ENCODE results near the gene POLH.

Gene POLH

DNA sequence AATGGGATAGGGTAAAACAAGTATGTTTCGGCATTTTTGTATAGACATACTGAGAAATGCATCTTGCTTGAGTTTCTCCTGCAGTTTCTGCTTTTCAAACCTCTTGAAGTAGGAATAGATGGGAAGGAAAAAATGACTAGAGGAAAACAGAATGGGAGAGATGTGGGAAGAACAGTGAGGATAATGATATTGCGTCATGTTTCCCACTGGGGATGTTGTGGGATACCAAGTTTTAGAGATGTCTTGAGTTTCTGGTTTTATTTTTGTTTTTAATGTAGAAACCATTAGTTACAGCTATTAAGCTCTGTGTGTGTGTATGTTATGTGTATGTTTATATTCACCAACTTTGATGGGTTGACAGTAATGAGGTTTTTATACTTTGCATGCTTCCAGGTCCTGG lies 24.6 kb downstream of the POLH start:
- Histone ChIP-seq H3K36me3 (ENCODE audit: control insufficient read depth in 1 of 2, insufficient read depth in 2 of 2, low read length in 2 of 2) (peaks cover 22 to 40% of the 10 kb centered on the region in 2 donors), H3K9ac (ENCODE audit: low read depth in 1 of 2, low read length in 2 of 2) (no peak overlapping the region), H3K4me1 (ENCODE audit: control insufficient read depth in 1 of 2, insufficient read depth in 2 of 2, low read length in 2 of 2) (no peaks in the 10 kb centered on the region)

DNA sequence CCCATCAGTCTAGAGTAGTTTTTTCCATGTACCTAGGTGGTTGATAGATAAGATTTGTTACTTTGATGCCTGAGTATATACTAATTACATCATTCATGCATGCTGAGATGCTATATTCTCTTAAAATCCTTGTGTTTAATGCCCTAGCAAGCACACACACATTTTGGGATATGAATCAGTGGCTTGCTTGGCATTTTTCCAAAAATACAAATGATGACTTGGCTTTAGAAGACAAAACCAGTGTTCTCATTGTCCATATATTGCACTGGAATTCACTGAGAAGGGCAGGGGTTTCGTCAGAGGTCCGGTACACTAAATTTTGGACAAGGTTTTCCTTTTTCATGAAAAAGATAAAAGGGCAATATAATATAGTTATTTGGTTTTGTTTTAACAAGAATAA lies 28.2 kb downstream of the POLH start:
- no peak overlapping the region for H3K9ac ChIP-seq (ENCODE audit: low read depth in 1 of 2, low read length in 2 of 2)
- H3K36me3 ChIP-seq (ENCODE audit: control insufficient read depth in 1 of 2, insufficient read depth in 2 of 2, low read length in 2 of 2) = peaks cover 23 to 41% of the 10 kb centered on the region in 2 donors
- H3K4me1 ChIP-seq (ENCODE audit: control insufficient read depth in 1 of 2, insufficient read depth in 2 of 2, low read length in 2 of 2) = no peaks in the 10 kb centered on the region
- no peaks in the 10 kb centered on the region for H3K9me3 ChIP-seq (ENCODE audit: control insufficient read depth in 1 of 2, low read length in 2 of 2)
- no peak overlapping the region for H3K4me3 ChIP-seq (ENCODE audit: low read depth in 1 of 2, low read length in 2 of 2)
- no peak overlapping the region for H3K27ac ChIP-seq (ENCODE audit: low read depth, low read length)
- no peaks in the 10 kb centered on the region for H3K27me3 ChIP-seq (ENCODE audit: control insufficient read depth in 1 of 2, insufficient read depth in 2 of 2, low read length in 2 of 2)

More for the DNA sequence above, 24.6 kb downstream of the POLH start:
- Histone ChIP-seq H3K9me3 (ENCODE audit: control insufficient read depth in 1 of 2, low read length in 2 of 2) (no peaks in the 10 kb centered on the region), H3K4me3 (ENCODE audit: low read depth in 1 of 2, low read length in 2 of 2) (no peak overlapping the region), H3K27ac (ENCODE audit: low read depth, low read length) (no peak overlapping the region), H3K27me3 (ENCODE audit: control insufficient read depth in 1 of 2, insufficient read depth in 2 of 2, low read length in 2 of 2) (no peaks in the 10 kb centered on the region)

DNA sequence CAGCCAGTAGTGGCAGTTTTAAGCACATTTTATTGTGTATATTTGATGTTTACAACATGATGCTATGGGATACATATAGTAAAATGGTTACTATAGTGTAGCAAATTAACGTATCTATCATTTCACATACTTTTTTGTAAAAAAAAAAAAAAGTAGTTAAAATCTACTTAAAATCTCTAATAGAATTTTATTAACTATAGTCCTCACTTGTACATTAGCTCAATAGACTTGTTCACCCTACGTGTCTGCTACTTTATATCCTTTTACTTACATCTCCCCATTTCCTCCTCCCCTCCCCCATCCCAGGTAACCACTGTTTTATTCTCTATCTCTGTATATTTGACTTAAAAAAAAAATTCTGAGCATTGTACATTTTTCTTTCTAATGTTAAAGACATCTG lies 30.0 kb downstream of the POLH start:
- peaks cover 25 to 50% of the 10 kb centered on the region in 2 donors for H3K36me3 ChIP-seq (ENCODE audit: control insufficient read depth in 1 of 2, insufficient read depth in 2 of 2, low read length in 2 of 2)
- no peak overlapping the region for H3K4me3 ChIP-seq (ENCODE audit: low read depth in 1 of 2, low read length in 2 of 2)
- no peaks in the 10 kb centered on the region for H3K27me3 ChIP-seq (ENCODE audit: control insufficient read depth in 1 of 2, insufficient read depth in 2 of 2, low read length in 2 of 2)
- no peak overlapping the region for H3K9ac ChIP-seq (ENCODE audit: low read depth in 1 of 2, low read length in 2 of 2)
- H3K27ac ChIP-seq (ENCODE audit: low read depth, low read length) = no peak overlapping the region
- H3K9me3 ChIP-seq (ENCODE audit: control insufficient read depth in 1 of 2, low read length in 2 of 2) = no peaks in the 10 kb centered on the region
- H3K4me1 ChIP-seq (ENCODE audit: control insufficient read depth in 1 of 2, insufficient read depth in 2 of 2, low read length in 2 of 2) = no peaks in the 10 kb centered on the region

DNA sequence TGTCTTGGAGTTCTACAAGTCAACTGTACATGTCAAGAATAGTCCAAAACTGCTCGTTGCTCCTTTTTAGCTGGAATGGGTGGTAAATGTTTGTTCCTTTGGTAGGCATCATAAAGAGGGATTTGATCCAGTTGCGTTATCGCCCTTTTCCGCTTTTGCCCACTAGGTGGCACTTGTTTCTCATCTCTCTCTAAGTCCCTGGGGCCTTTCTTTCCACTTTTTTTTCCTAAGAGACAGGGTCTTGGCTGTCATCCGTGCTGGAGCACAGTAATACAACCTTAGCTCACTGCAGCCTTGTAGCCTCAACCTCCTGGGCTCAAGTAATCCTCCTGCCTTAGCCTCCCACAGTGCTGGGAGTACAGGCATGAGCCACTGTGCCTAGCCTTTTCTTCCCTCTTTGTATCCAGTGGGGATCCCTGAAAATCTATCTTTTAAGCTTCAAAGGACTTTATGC lies 32.4 kb downstream of the POLH start:
- H3K4me3 ChIP-seq (ENCODE audit: low read depth in 1 of 2, low read length in 2 of 2) = no peak overlapping the region
- H3K4me1 ChIP-seq (ENCODE audit: control insufficient read depth in 1 of 2, insufficient read depth in 2 of 2, low read length in 2 of 2) = no peaks in the 10 kb centered on the region
- no peaks in the 10 kb centered on the region for H3K27me3 ChIP-seq (ENCODE audit: control insufficient read depth in 1 of 2, insufficient read depth in 2 of 2, low read length in 2 of 2)
- H3K36me3 ChIP-seq (ENCODE audit: control insufficient read depth in 1 of 2, insufficient read depth in 2 of 2, low read length in 2 of 2) = peaks cover 28 to 51% of the 10 kb centered on the region in 2 donors
- H3K9ac ChIP-seq (ENCODE audit: low read depth in 1 of 2, low read length in 2 of 2) = no peak overlapping the region
- no peak overlapping the region for H3K27ac ChIP-seq (ENCODE audit: low read depth, low read length)
- no peaks in the 10 kb centered on the region for H3K9me3 ChIP-seq (ENCODE audit: control insufficient read depth in 1 of 2, low read length in 2 of 2)

DNA sequence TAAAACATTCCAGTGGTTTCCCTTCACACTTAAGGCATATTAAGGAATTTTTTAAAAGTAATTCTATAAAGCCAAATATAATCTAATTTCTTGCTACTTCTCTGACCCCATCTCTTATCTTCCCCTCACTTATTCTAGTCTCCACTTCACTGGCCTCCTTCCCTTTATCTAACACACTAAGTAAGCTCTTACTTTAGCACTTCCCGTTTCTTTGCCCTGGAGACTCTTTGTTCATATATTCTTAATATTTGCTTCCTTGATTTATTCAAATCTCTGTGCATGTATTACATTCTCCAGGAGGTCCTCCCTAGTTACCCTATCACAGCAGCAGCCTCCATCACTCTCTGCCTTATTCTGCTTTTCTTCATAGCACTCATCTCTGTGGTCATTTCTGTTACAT lies 32.8 kb downstream of the POLH start:
- no peaks in the 10 kb centered on the region for H3K9me3 ChIP-seq (ENCODE audit: control insufficient read depth in 1 of 2, low read length in 2 of 2)
- H3K9ac ChIP-seq (ENCODE audit: low read depth in 1 of 2, low read length in 2 of 2) = no peak overlapping the region
- no peak overlapping the region for H3K4me3 ChIP-seq (ENCODE audit: low read depth in 1 of 2, low read length in 2 of 2)
- no peaks in the 10 kb centered on the region for H3K4me1 ChIP-seq (ENCODE audit: control insufficient read depth in 1 of 2, insufficient read depth in 2 of 2, low read length in 2 of 2)
- no peak overlapping the region for H3K27ac ChIP-seq (ENCODE audit: low read depth, low read length)
- peaks cover 28 to 51% of the 10 kb centered on the region in 2 donors for H3K36me3 ChIP-seq (ENCODE audit: control insufficient read depth in 1 of 2, insufficient read depth in 2 of 2, low read length in 2 of 2)
- no peaks in the 10 kb centered on the region for H3K27me3 ChIP-seq (ENCODE audit: control insufficient read depth in 1 of 2, insufficient read depth in 2 of 2, low read length in 2 of 2)

DNA sequence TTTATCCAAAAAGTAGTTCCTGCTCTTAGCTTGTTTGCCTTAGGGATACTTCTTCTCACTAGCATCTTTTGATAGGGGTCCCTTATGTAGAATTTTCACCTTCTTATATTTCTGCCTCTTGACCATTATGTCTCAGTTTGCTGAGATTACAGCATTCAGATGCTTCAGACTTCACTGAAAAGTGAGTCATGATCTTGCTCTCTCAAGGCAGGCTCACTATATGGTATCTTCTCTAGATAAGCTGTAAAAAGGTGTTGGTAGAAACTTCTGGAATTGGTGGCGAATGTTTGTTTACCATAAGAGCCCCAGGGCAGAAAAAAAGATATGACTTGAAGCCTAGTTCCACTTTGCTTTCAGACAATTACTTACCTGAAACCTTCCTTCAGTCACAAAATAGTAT lies 33.4 kb downstream of the POLH start:
- no peak overlapping the region for H3K27ac ChIP-seq (ENCODE audit: low read depth, low read length)
- H3K27me3 ChIP-seq (ENCODE audit: control insufficient read depth in 1 of 2, insufficient read depth in 2 of 2, low read length in 2 of 2) = no peaks in the 10 kb centered on the region
- H3K4me1 ChIP-seq (ENCODE audit: control insufficient read depth in 1 of 2, insufficient read depth in 2 of 2, low read length in 2 of 2) = no peaks in the 10 kb centered on the region
- H3K4me3 ChIP-seq (ENCODE audit: low read depth in 1 of 2, low read length in 2 of 2) = no peak overlapping the region
- no peak overlapping the region for H3K9ac ChIP-seq (ENCODE audit: low read depth in 1 of 2, low read length in 2 of 2)
- H3K36me3 ChIP-seq (ENCODE audit: control insufficient read depth in 1 of 2, insufficient read depth in 2 of 2, low read length in 2 of 2) = peaks cover 29 to 51% of the 10 kb centered on the region in 2 donors
- H3K9me3 ChIP-seq (ENCODE audit: control insufficient read depth in 1 of 2, low read length in 2 of 2) = no peaks in the 10 kb centered on the region

DNA sequence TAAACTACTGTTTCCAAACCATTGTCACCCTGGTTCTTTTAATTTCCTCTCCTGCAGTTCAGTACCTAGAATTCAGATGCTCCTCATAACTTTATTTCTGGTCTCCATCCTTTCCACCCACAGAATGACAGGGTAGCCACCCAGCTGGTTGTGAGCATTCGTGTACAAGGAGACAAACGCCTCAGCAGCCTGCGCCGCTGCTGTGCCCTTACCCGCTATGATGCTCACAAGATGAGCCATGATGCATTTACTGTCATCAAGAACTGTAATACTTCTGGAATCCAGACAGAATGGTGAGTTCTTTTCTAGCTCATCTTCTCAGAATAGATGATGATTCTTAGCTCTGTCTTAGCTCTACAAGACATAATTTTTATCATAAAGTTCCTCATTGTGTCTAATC lies 34.4 kb downstream of the POLH start:
- Histone ChIP-seq H3K9me3 (ENCODE audit: control insufficient read depth in 1 of 2, low read length in 2 of 2) (no peaks in the 10 kb centered on the region), H3K36me3 (ENCODE audit: control insufficient read depth in 1 of 2, insufficient read depth in 2 of 2, low read length in 2 of 2) (peaks cover 23 to 45% of the 10 kb centered on the region in 2 donors), H3K9ac (ENCODE audit: low read depth in 1 of 2, low read length in 2 of 2) (no peak overlapping the region), H3K27ac (ENCODE audit: low read depth, low read length) (no peak overlapping the region), H3K4me1 (ENCODE audit: control insufficient read depth in 1 of 2, insufficient read depth in 2 of 2, low read length in 2 of 2) (no peaks in the 10 kb centered on the region), H3K4me3 (ENCODE audit: low read depth in 1 of 2, low read length in 2 of 2) (no peak overlapping the region), H3K27me3 (ENCODE audit: control insufficient read depth in 1 of 2, insufficient read depth in 2 of 2, low read length in 2 of 2) (no peaks in the 10 kb centered on the region)

DNA sequence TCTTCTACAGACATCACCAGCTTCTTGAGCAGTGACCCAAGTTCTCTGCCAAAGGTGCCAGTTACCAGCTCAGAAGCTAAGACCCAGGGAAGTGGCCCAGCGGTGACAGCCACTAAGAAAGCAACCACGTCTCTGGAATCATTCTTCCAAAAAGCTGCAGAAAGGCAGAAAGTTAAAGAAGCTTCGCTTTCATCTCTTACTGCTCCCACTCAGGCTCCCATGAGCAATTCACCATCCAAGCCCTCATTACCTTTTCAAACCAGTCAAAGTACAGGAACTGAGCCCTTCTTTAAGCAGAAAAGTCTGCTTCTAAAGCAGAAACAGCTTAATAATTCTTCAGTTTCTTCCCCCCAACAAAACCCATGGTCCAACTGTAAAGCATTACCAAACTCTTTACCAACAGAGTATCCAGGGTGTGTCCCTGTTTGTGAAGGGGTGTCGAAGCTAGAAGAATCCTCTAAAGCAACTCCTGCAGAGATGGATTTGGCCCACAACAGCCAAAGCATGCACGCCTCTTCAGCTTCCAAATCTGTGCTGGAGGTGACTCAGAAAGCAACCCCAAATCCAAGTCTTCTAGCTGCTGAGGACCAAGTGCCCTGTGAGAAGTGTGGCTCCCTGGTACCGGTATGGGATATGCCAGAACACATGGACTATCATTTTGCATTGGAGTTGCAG lies 37.9 kb downstream of the POLH start:
- H3K4me3 ChIP-seq (ENCODE audit: low read depth in 1 of 2, low read length in 2 of 2) = no peak overlapping the region
- H3K4me1 ChIP-seq (ENCODE audit: control insufficient read depth in 1 of 2, insufficient read depth in 2 of 2, low read length in 2 of 2) = no peaks in the 10 kb centered on the region
- peaks cover 23 to 40% of the 10 kb centered on the region in 2 donors for H3K36me3 ChIP-seq (ENCODE audit: control insufficient read depth in 1 of 2, insufficient read depth in 2 of 2, low read length in 2 of 2)
- H3K9ac ChIP-seq (ENCODE audit: low read depth in 1 of 2, low read length in 2 of 2) = no peak overlapping the region
- no peaks in the 10 kb centered on the region for H3K27me3 ChIP-seq (ENCODE audit: control insufficient read depth in 1 of 2, insufficient read depth in 2 of 2, low read length in 2 of 2)
- no peaks in the 10 kb centered on the region for H3K9me3 ChIP-seq (ENCODE audit: control insufficient read depth in 1 of 2, low read length in 2 of 2)
- no peak overlapping the region for H3K27ac ChIP-seq (ENCODE audit: low read depth, low read length)

DNA sequence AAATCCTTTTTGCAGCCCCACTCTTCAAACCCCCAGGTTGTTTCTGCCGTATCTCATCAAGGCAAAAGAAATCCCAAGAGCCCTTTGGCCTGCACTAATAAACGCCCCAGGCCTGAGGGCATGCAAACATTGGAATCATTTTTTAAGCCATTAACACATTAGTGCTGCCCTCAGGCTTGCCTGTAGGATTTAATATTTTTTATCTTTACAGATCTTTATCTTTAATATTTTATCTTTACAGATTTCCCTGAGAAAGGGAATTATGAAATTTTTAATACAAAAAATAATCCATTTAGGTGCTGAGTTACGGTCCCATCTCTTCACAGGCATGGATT lies 38.4 kb downstream of the POLH start:
- Histone ChIP-seq H3K9ac (ENCODE audit: low read depth in 1 of 2, low read length in 2 of 2) (no peak overlapping the region), H3K4me1 (ENCODE audit: control insufficient read depth in 1 of 2, insufficient read depth in 2 of 2, low read length in 2 of 2) (no peaks in the 10 kb centered on the region), H3K36me3 (ENCODE audit: control insufficient read depth in 1 of 2, insufficient read depth in 2 of 2, low read length in 2 of 2) (peaks cover 20 to 40% of the 10 kb centered on the region in 2 donors), H3K27ac (ENCODE audit: low read depth, low read length) (no peak overlapping the region), H3K27me3 (ENCODE audit: control insufficient read depth in 1 of 2, insufficient read depth in 2 of 2, low read length in 2 of 2) (no peaks in the 10 kb centered on the region), H3K9me3 (ENCODE audit: control insufficient read depth in 1 of 2, low read length in 2 of 2) (no peaks in the 10 kb centered on the region), H3K4me3 (ENCODE audit: low read depth in 1 of 2, low read length in 2 of 2) (no peak overlapping the region)

DNA sequence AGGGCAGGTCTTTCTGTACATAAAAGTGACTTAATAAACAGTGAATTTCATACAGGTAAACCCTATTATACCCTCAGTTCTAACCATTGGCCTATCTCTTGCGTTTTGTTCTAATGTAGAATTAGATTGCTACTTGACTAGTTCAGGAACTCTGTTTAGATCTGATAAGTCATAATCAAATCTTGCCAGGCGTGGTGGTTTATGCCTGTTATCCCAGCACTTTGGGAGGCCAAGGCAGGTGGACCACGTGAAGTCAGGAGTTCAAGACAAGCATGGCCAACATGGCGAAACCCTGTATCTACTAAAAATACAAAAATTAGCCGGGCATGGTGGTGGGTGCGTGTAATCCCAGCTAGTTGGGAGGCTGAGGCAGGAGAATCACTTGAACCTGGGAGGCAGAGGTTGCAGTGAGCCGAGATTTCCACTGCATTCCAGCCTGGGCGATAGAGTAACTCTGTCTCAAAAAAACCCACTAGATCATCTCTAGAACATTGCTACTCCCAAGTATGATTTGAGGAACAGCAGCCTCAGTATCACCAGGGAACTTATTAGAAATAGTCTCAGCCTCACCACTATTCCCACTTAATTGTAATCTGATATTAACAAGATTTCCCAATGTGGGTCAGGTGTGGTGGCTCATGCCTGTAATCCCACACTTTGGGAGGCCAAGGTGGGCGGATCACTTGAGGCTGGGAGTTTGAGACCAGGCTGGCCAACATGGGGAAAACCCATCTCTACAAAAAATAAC lies 40.9 kb downstream of the POLH start:
- Histone ChIP-seq H3K36me3 (ENCODE audit: control insufficient read depth in 1 of 2, insufficient read depth in 2 of 2, low read length in 2 of 2) (peaks cover 27 to 46% of the 10 kb centered on the region in 2 donors), H3K4me1 (ENCODE audit: control insufficient read depth in 1 of 2, insufficient read depth in 2 of 2, low read length in 2 of 2) (no peaks in the 10 kb centered on the region), H3K9ac (ENCODE audit: low read depth in 1 of 2, low read length in 2 of 2) (no peak overlapping the region), H3K9me3 (ENCODE audit: control insufficient read depth in 1 of 2, low read length in 2 of 2) (no peaks in the 10 kb centered on the region), H3K27ac (ENCODE audit: low read depth, low read length) (no peak overlapping the region), H3K27me3 (ENCODE audit: control insufficient read depth in 1 of 2, insufficient read depth in 2 of 2, low read length in 2 of 2) (no peaks in the 10 kb centered on the region), H3K4me3 (ENCODE audit: low read depth in 1 of 2, low read length in 2 of 2) (no peak overlapping the region)
